Sigmoid colon (tissue), 7 donors: ENCODE results near the gene IRGQ. TPM values are rescaled to one million over a fixed set of nuclear protein-coding genes. Genes with fewer than 3 reads are reported as not detected.

Experiments used
- DNase-seq: peaks from one replicate; pipeline ENCODE4 v3.0.0-alpha.2; 2019
- H3K27ac ChIP-seq, 4 donors: fragments of 200-600 bp; sonication (generic); one replicate each; pipeline ENCODE4 v1.5.1; 2016 to 2019; ENCODE audit warnings: mild to moderate bottlenecking in 1 of 4
- H3K27me3 ChIP-seq, 3 donors: fragments of 200-600 bp; sonication (generic); one replicate each; pipeline ENCODE4 v1.5.1; 2019; ENCODE audit warnings: mild to moderate bottlenecking in 1 of 3
- H3K36me3 ChIP-seq, 4 donors: fragments of 200-600 bp; sonication (generic); one replicate each; pipeline ENCODE4 v1.5.1; 2016 to 2019
- H3K4me1 ChIP-seq, 4 donors: fragments of 200-600 bp; sonication (generic); one replicate each; pipeline ENCODE4 v1.5.1; 2017 to 2019
- H3K4me3 ChIP-seq, 4 donors: fragments of 200-600 bp; sonication (generic); one replicate each; pipeline ENCODE4 v1.5.1; 2017 to 2019; ENCODE audit warnings: mild to moderate bottlenecking in 2 of 4, moderate library complexity in 1 of 4
- H3K9me3 ChIP-seq, 4 donors: fragments of 200-600 bp in 3 of 4; sonication (generic) in 3 of 4; one replicate each; pipeline versions ENCODE4 v1.5.1 to v1.6.1; 2013 to 2019
- CTCF ChIP-seq, 4 experiments: fragments of 450-650 bp in 3 of 4; fragments of 200-600 bp in 1 of 4; IDR thresholded peaks; one replicate each; pipeline ENCODE4 v1.5.1; 2016 to 2019; ENCODE audit warnings: antibody characterized with exemption in 4 of 4, mild to moderate bottlenecking in 3 of 4, moderate library complexity in 2 of 4
- EP300 ChIP-seq, 4 donors: sonication (generic); formaldehyde crosslinking; IDR thresholded peaks; one replicate each; pipeline ENCODE4 v1.6.1; 2017; ENCODE audit warnings: antibody characterized with exemption in 4 of 4
- POLR2A ChIP-seq, 2 donors: fragments of 450-650 bp; IDR thresholded peaks; one replicate each; pipeline ENCODE4 v1.6.1; 2016; ENCODE audit warnings: antibody characterized with exemption in 2 of 2, mild to moderate bottlenecking in 2 of 2, moderate library complexity in 2 of 2
- POLR2AphosphoS5 ChIP-seq, 4 donors: sonication (generic); formaldehyde crosslinking; IDR thresholded peaks; one replicate each; pipeline ENCODE4 v1.6.1; 2017; ENCODE audit warnings: antibody characterized with exemption in 4 of 4
- WGBS, 2 donors: extraction: QIAGEN DNeasy Blood & Tissue Kit; methylation state at CpG; one replicate each; pipeline ENCODE4 v1.1.7; 2013; 5-methylcytosine and 5-hydroxymethylcytosine counted together
- intact Hi-C: fragments of 100-400 bp; cut with DNase I; formaldehyde crosslinking; loops from one replicate; pipeline ENCODE4 v1.15.1; 2023
- polyA plus RNA-seq, 3 donors: library from polyadenylated mRNA; stranded (reverse); fragments of 200-250 nt; gene quantifications; one replicate each; pipeline ENCODE4 v1.2.3, GENCODE V29; 2013
- total RNA-seq, 4 donors: library from RNA; depleted of rRNA; stranded (reverse); fragments of >200 nt; gene quantifications; one replicate each; pipeline ENCODE4 v1.1.0, GENCODE V29; 2016
- donor health status: healthy with polysubstance abuse.
- donor health status: Bipolar disorder and iron deficiency.
- donor health status: healthy.

The IRGQ gene
- total and polyA plus RNA-seq, 7 donors, result 3.9 to 24.4 (median 13.5) TPM

GRCh38 chr19:43618921-43619261, 23.0 kb upstream of the IRGQ start:
- 0 to 1% methylated on average over 14 of the region's 14 CpGs for WGBS, 2 donors

DNA sequence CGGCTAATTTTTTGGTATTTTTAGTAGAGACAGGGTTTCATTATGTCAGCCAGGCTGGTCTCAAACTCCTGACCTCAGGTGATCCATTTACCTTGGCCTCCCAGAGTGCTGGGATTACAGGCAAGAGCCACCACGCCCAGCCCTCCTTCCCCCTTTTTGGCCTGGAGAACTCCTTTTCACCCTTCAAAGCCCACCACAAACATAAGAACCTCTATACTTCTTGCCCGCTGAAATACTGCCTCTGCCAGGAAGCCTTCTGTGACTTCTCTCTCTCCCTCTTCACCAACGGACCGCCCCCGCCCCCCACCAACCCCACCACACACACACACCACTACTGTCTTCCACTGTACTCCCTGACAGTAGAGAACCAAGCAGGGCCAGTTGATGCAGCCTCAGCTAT, 21.0 kb upstream of the IRGQ start:
- intact Hi-C loops, result no loop called here
- DNase-seq, result no peak
- Histone ChIP-seq H3K4me3 (no peak overlapping the region), H3K27ac (no peak overlapping the region), H3K27me3 (no peaks in the 10 kb centered on the region), H3K36me3 (peaks cover 3 to 24% (median 6%) of the 10 kb centered on the region in 4 donors), H3K9me3 (no peaks in the 10 kb centered on the region), H3K4me1 (peaks cover 0 to 29% (median 17%) of the 10 kb centered on the region in 4 donors)
- TF ChIP-seq EP300 (IDR thresholded peaks at IDR 0.05) (no peak), CTCF (IDR thresholded peaks at IDR 0.05) (no peak), POLR2A (IDR thresholded peaks at IDR 0.05) (no peak), POLR2AphosphoS5 (IDR thresholded peaks at IDR 0.05) (no peak)
- 91 to 94% methylated on average over 6 of the region's 6 CpGs for WGBS, 2 donors

More at GRCh38 chr19:43618921-43619261, 23.0 kb upstream of the IRGQ start:
- peak overlapping the region; percentile 65 to 88 (median 71) for H3K4me3 ChIP-seq
- no peak for DNase-seq
- no peaks in the 10 kb centered on the region for H3K9me3 ChIP-seq
- no peaks in the 10 kb centered on the region for H3K27me3 ChIP-seq
- intact Hi-C loops, result loop anchor here (1.0 kb wide), 1 partner anchor 23 kb away; the partner anchor contains the start of genes IRGQ and ZNF576
- no peak for TF ChIP-seq POLR2A (IDR thresholded peaks at IDR 0.05)
- no peak for TF ChIP-seq EP300 (IDR thresholded peaks at IDR 0.05)
- TF ChIP-seq POLR2AphosphoS5 (IDR thresholded peaks at IDR 0.05), result no peak
- TF ChIP-seq CTCF (IDR thresholded peaks at IDR 0.05), result no peak
- H3K36me3 ChIP-seq, result peaks cover 0 to 4% (median 0%) of the 10 kb centered on the region in 4 donors
- peaks cover 0 to 29% (median 17%) of the 10 kb centered on the region in 4 donors for H3K4me1 ChIP-seq
- peak overlapping the region; percentile 91 to 98 (median 98) for H3K27ac ChIP-seq

- intact Hi-C loops, result no loop called here
Measured at GRCh38 chr19:43616306-43616705, 20.4 kb upstream of the IRGQ start.

GRCh38 chr19:43612374-43612773, 16.4 kb upstream of the IRGQ start:
- intact Hi-C loops, result no loop called here
- Histone ChIP-seq H3K27ac (no peak overlapping the region), H3K27me3 (no peaks in the 10 kb centered on the region), H3K4me3 (no peak overlapping the region), H3K36me3 (peaks cover 3 to 40% (median 14%) of the 10 kb centered on the region in 4 donors), H3K9me3 (no peaks in the 10 kb centered on the region), H3K4me1 (peaks cover 0 to 6% (median 2%) of the 10 kb centered on the region in 4 donors)
- TF ChIP-seq POLR2AphosphoS5 (IDR thresholded peaks at IDR 0.05), result no peak
- no peak for TF ChIP-seq POLR2A (IDR thresholded peaks at IDR 0.05)
- TF ChIP-seq CTCF (IDR thresholded peaks at IDR 0.05), result no peak
- TF ChIP-seq EP300 (IDR thresholded peaks at IDR 0.05), result no peak
- 98% methylated on average over 12 of the region's 12 CpGs for WGBS, 2 donors
- DNase-seq, result no peak

More at GRCh38 chr19:43616306-43616705, 20.4 kb upstream of the IRGQ start:
- no peak for DNase-seq
- Histone ChIP-seq H3K4me3 (no peak overlapping the region), H3K4me1 (peaks cover 0 to 29% (median 17%) of the 10 kb centered on the region in 4 donors), H3K27me3 (no peaks in the 10 kb centered on the region), H3K9me3 (no peaks in the 10 kb centered on the region), H3K36me3 (peaks cover 3 to 29% (median 7%) of the 10 kb centered on the region in 4 donors), H3K27ac (no peak overlapping the region)
- TF ChIP-seq POLR2A (IDR thresholded peaks at IDR 0.05), result no peak
- no peak for TF ChIP-seq EP300 (IDR thresholded peaks at IDR 0.05)
- no peak for TF ChIP-seq POLR2AphosphoS5 (IDR thresholded peaks at IDR 0.05)
- TF ChIP-seq CTCF (IDR thresholded peaks at IDR 0.05), result no peak
- WGBS, 2 donors, result 82 to 91% methylated on average over 1 of the region's 1 CpG

DNA sequence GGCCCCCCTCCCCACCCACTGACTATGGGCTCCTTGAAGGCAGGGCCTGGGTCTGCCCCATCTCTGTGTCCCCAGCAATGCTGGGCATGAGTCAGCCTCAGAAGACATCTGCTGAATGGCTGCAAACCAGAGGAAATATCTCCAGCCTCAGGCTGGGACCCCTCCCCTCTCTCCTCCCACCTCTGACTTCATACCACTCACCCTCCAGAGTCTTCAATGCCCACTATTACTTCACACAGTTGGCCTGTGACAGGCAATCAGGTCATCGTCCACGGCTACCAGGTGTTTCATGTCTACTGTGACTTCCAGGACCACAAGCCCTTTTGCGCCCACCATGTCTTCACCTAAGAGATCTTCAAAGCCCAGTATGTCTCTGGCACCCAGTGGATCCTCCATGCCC, 15.9 kb upstream of the IRGQ start, which contains the start of gene SRRM5:
Gene SRRM5 (plus strand): TSS at position 301 of the 400 bp plus-strand sequence. CDS start 34 bp downstream, at position 335.
- Histone ChIP-seq H3K9me3 (no peaks in the 10 kb centered on the region), H3K27ac (no peak within 1 kb of the TSS), H3K36me3 (peaks cover 3 to 45% (median 16%) of the 10 kb centered on the region in 4 donors), H3K27me3 (no peaks in the 10 kb centered on the region), H3K4me3 (no peak within 1 kb of the TSS), H3K4me1 (peaks cover 0 to 6% (median 2%) of the 10 kb centered on the region in 4 donors)
- no peak for TF ChIP-seq POLR2A (IDR thresholded peaks at IDR 0.05)
- no peak for TF ChIP-seq CTCF (IDR thresholded peaks at IDR 0.05)
- no peak for TF ChIP-seq EP300 (IDR thresholded peaks at IDR 0.05)
- no peak for TF ChIP-seq POLR2AphosphoS5 (IDR thresholded peaks at IDR 0.05)
- intact Hi-C loops, result no loop called here
- DNase-seq, result no peak
- 91 to 96% methylated on average over 3 of the region's 3 CpGs for WGBS, 2 donors
